Renal cortex interstitium (tissue), 11 donors: ENCODE results near the gene NEFH. TPM values are rescaled to one million over a fixed set of nuclear protein-coding genes. Genes with fewer than 3 reads are reported as not detected.

ENCODE experiments used
- DNase-seq, 11 donors: peaks; one replicate each; pipeline ENCODE4 v3.0.0-alpha.2; 2013; ENCODE audit warnings: low read depth in 9 of 11, low spot score in 4 of 11; ENCODE audit errors: extremely low read depth in 1 of 11
- polyA plus RNA-seq, 3 donors: library from polyadenylated mRNA; unstranded; fragments of 120-200 nt; gene quantifications; one replicate each; pipeline ENCODE4 v1.2.1, GENCODE V29; 2013; ENCODE audit not compliant: insufficient read length in 3 of 3

Gene NEFH
- polyA plus RNA-seq, 3 donors = 8.0 to 8.6 (median 8.4) TPM

DNA sequence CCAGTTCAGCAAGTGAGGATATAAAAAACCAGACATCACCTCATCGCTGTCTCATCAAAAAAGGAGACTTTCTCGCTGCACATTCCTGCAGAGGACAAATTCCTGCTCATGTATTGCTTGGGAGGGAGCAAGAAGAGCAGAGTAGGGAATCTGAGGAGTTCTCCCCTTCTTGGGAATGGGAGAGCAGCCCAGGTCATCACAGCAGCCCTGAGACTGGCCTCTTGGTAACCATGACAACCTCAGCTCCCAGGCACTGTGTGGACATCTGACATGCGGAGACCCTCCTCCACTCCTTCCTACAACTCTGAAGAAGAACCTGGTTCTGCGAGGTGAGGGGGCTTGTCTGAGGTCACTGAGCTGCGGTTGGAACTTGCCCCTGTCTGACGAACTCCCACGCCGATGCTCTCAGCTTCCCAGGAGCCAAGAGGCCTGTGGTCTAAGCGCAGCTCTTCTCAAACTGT is 23.8 kb upstream of the NEFH start:
- DNase-seq = no peak

DNA sequence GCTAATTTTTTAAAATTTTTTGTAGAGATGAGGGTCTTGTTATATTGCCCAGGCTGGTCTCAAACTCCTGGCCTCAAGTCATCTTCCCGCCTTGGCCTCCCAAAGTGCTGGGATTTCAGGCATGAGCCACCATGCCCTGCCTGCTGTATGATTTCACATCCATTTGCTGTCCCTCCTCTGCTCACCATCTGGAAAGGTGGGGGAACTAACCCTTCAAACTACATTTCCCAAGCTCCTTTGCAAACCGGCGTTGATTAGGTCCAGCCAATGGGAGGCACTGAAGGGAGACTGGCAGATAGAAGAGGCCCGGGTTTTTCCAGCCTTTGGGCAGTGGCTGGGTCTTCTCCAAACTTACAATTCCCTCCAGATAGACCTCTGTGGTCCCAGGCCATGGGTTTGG is 22.3 kb upstream of the NEFH start:
- no peak for DNase-seq

DNA sequence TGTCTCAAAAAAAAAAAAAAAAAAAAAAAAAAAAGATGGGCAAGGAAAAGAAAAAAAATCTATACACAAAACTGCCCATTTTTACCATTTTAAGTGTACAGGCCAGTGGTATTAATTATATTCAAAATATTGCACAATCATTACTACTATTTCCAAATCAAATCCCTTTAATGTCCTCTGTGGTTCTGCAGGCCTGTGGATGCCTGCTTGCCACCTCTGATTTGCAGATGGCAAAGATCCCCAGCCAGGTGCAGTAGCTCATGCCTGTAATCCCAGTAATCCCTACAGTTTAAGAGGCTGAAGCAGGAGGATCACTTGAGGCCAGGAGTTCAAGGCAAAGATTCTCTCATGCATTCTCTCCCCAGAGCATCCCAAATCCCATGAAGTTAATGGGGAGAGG is 21.5 kb upstream of the NEFH start:
- no peak for DNase-seq

DNA sequence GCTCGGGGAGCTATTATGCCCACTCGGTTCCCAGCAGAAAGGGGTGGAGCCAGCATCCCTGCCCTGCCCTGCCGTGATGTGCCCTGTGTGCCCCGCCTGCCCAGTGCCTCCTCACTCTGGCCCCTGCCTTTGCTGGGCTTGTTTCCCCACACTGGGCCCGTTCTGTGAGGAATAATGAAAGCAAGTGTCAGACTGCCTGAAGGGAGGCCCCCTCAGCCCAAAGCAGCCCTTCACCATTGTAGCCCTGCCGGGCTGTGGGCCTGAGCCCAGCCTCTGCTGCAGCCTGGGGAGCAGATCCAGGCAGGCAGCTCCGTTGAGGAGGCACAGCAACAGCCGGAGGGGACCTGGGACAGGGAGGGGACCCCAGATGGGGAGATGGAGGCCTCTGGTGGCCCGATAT is 20.2 kb upstream of the NEFH start:
- DNase-seq = no peak

DNA sequence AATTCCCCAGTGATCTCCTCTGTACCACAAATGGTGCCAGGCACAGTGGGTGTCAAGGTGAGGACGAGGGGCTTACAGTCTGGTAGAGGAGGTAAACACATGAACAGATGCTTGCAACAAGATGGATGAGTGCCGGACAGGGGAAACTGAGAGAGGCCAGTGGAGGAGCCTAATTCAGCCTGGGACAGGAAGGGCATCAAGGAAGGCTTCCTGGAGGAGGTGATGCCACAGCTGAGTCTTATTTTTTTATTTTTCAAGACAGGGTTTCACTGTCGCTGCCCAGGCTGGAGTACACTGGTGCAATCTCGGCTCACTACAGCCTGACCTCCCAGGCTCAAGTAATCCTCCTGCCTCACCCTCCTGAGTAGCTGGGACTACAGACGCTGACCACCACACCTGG is 18.8 kb upstream of the NEFH start:
- no peak for DNase-seq

DNA sequence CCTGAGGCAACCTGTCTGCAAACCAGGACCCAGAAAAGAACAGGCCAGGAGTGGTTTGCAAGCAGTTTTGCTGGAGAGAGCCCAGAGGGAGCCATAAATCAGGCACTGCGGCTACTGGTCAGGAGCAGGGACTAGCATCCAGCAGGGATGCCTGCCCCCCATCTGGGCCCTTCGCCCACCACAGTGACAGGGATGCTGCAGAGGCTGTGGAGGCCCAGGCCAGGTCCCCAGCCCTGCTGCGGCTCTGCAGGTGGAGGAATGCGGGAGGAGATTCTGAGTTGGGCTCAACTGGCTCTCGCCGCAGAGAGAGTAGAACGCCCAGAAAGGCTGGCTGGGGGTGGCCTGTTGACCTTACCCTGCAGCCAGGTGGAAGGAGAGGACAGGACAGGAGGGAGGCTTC is 16.4 kb upstream of the NEFH start:
- no peak for DNase-seq

DNA sequence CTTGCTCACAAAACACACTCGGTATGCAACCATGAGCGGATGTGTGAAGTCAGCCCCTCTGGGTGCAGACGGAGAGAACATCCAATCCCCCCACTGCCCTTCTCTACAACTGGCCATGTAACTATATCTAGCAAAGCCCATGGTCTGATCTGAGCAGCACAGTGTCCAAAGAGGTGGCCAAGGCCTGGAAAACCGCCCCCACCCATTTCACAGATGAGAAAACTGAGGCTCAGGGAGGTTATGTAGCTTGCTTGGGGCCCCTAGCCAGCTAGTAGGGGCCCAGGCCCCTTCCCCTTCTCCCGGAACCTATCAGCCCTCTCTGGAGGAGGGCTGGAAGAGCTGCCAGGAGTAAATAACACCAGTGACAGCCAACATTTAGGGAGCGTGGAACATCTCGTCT is 15.4 kb upstream of the NEFH start:
- DNase-seq = no peak

DNA sequence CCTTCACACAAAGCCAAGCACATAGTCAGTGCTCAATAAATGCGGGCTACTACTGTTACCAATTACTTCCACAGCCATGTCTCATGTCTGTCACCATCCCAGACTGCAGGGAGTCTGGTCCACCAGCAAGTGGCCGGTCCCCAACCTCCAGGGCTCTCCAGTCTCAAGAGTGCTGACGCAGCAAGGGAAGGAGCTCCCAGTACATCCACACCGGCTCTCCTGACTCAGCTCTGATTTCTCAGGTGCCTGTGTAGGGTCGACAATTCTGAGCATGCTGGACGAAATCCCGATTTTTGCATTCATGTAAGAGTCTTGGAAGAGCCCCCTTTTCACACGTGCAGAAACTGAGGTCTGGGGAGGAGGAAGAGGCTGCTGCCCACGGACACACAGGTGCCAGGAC is 10.3 kb upstream of the NEFH start:
- DNase-seq = no peak

DNA sequence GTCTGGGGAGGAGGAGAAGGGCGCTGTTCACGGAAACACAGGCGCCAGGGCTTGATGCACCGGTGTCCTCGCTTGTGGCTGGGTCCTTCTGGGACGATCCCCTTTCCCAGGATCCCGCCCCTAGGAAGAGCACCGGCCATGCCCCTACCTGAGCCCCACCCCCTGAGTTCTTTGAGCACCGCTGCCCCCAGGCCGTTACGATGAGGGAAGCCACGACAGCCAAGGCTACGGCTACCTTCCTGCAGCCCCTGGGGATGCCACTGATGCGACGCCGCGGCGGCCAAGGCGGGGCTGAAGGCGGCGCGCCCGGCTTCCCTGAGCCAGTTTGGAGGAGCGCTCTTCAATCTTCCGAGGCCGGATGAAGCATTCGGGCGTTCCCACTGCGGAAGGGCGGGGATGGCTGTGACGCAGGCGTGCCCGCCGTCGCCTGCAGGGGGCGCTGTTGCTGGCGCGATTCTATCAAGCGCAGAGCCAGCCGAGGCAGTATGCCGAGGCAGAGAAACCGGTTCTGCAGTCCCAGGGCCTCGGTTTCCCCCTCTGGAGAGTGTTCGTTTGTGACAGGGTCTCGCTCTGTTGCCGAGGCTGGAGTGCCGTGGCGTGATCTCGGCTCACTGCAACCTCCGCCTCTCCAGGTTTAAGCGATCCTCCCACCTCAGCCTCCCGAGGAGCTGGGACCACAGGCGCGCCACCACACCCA is 9.7 kb upstream of the NEFH start:
- DNase-seq = peak in 9 of 11 donors; percentile 40 to 64 (median 54)

DNA sequence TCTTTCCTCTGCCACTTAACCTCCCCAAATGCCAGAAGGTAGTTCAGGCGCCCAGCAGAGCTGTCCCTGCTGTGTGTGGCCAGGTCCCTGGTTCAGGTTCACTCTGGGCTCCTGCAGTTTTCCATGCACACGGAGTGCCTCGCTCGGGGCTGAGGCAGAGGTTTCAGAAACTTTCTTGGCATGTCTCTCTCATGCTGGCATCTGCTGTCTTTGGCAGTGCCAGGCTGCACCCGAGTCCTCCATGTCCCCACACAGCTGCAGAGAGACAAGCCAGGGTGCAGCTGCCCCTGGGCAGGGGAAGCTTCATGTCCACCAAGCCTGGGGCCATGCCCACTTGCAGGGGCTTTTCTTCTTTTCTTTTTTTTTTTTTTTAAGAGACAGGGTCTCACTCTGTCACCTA is 7.0 kb upstream of the NEFH start:
- DNase-seq = no peak

DNA sequence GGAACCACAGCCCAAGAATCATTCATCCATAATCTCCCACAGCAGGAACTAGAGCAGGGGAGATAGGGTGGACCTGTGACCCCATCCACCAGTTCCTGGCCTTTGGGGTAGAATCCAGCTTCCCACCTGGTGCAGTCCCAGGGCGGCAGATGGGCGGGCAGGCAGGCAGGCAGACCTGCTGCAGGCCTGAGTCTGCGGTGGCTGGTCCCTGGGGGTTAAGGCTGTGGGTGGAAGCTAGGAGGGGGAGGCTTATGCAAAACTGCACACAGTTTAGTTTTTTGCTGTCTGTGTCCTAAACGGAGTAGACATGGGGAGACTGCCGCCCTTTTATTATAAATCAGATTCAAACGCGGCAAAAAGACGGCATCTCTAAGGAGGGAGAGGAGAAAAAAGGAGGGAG is 4.5 kb upstream of the NEFH start:
- no peak for DNase-seq

DNA sequence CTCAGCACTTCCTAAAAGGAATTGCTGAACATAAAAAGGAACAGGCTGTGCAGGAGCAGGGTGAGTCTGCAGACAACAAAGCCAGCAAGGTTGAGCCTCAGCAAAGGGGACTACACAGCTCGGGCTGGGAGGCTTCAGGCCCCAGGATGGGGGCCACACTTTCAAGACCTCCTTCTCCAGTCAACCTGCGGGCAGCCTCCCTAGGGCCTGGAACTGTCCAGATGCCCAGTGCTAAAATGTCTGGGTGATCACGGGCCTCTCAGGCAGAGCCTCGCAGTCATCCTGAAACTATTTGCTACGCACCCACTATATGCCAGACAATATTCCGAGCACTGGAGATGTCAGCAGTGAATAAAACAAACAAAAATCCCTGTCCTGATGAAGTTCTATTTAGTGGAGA is 3.9 kb upstream of the NEFH start:
- DNase-seq = no peak

DNA sequence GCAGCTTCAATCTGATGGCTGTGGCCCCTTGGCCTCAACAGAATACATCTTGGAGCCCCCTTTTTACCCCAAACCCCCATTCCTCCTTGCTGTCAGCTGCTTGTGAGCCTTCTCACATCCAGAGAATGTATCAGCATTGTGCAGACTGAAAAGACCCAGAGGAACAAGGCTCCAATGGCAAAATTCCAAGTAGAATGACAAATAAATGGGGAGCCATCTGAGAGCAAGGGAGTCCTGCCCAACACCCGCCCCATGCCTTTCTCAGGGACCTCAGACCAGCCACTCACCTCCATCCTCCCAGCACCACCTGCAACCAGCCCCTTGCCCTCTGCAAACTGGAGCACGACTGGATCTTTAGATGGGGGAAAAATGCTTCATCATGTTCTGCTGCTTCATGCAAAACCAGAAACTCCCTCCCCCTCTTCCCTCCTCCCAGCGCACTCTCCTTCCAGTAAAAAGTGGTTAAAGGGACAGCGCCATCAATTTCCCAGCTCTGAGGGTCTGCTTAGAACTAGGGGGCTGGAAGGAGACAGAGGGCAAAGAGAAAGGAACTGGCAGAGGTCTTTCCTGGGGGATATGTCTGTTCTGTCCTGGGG is 2.2 kb upstream of the NEFH start:
- DNase-seq = no peak

DNA sequence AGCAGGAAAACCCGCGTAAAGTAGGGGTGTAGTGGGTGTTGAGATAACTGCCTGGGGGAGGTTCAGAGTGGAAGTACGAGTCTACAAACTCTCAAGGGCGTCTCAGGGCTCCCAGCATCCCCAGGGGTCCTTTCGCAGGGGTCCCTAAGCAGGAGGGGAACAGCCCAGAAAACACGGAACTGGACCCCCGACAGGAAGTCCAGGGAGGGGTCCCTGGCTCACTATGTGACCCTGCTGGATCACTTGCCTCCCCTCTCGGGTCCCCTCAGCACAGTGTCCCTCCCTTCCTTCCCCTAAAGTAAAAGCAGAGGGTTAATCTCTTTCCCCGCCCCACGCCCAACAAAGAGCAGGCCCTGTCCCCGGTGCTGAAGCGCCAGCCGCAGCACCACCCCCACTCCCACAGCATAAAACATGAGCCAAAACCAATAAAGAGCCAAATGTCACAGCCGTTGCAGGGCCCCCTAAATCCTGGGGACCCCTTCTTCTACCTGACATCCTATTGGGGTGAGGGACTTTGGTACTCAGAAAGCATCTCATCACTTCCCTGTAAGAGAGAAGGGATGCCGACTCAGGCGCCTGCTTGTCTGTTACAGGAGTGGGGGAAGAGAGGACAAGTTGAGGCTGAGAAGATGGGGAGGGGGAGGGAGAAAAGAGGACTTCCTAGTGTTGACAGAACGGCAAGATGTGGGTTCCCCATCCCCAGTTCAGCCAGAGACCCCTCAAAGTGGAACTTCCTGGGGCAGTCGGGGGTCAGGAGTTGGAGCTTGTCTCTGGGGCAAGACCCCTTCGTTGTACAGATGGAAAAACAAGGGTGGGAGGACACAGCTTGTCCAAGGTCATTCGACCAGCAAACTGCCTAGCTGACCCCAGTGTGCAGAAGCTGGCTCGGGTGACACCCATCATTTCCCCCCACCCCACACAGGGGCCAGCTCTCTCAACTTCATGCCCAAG is 1.4 kb upstream of the NEFH start:
- peak in 2 of 11 donors; percentile 29 to 33 for DNase-seq

DNA sequence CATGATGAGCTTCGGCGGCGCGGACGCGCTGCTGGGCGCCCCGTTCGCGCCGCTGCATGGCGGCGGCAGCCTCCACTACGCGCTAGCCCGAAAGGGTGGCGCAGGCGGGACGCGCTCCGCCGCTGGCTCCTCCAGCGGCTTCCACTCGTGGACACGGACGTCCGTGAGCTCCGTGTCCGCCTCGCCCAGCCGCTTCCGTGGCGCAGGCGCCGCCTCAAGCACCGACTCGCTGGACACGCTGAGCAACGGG is 169 bp downstream of the NEFH start:
- no peak for DNase-seq

DNA sequence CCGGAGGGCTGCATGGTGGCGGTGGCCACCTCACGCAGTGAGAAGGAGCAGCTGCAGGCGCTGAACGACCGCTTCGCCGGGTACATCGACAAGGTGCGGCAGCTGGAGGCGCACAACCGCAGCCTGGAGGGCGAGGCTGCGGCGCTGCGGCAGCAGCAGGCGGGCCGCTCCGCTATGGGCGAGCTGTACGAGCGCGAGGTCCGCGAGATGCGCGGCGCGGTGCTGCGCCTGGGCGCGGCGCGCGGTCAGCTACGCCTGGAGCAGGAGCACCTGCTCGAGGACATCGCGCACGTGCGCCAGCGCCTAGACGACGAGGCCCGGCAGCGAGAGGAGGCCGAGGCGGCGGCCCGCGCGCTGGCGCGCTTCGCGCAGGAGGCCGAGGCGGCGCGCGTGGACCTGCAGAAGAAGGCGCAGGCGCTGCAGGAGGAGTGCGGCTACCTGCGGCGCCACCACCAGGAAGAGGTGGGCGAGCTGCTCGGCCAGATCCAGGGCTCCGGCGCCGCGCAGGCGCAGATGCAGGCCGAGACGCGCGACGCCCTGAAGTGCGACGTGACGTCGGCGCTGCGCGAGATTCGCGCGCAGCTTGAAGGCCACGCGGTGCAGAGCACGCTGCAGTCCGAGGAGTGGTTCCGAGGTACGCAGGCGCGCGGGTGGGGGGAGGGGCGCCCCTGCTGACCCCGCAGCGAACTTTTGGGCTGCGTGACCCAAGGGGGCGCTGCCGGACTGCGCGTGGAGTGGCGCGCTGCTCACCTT is 670 bp downstream of the NEFH start:
- DNase-seq = peak in 7 of 11 donors; percentile 43 to 62 (median 52)

DNA sequence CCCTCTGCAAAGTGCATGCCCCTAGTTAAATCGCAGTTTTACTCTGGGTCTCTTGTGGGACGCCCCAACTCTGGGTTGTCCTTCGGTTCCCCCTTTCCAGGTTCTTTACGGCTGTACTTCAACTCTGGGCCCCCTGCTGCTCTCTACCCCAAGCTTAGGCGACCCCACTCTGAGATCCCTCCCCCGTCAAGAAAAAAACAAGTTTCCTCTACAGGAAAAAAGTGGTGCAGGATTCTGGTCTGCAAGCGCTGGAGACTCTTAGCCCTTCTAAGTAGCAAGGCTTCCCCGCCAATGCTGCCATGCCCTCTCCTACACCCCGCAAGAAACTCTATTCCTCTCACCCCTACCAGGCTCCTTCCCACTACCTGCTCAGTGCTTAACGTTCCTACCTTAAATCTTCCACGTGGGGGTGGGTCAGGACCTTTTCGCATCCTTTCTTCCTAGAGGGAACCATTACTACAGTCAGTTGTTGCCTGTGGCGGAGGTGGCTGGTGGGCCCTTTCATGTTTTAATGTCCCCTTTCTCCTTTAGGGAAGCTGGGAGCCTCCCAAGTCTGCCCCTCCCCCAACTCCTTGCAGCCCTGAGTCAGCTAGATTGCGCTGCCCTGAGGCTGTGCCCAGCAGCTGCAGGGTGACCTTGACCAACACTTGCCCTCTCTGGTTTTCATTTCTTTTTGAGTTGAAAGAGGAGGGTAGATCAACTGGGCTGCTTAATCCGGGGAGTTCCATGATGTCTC is 1.4 kb downstream of the NEFH start:
- DNase-seq = peak in 1 of 11 donors; percentile 34

DNA sequence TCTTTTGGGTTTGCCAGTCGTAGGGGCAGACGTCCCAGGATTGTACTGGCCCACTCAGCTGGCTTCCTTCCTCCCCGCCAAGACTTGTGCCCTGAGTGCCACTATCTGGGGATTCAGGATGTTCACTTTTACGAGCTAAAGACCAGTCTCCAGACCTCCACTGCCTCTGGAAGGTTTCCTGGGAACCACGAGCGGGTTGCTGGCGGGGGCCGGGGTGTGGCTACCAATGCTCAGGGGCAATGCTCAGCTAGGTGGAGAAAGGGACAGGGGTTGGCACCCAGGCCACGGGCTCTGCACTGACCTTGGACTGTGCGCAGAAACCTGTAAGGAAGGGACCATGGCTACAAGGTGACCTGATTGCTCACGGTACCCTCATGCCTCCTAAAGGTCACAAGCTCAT is 2.2 kb downstream of the NEFH start:
- no peak for DNase-seq

DNA sequence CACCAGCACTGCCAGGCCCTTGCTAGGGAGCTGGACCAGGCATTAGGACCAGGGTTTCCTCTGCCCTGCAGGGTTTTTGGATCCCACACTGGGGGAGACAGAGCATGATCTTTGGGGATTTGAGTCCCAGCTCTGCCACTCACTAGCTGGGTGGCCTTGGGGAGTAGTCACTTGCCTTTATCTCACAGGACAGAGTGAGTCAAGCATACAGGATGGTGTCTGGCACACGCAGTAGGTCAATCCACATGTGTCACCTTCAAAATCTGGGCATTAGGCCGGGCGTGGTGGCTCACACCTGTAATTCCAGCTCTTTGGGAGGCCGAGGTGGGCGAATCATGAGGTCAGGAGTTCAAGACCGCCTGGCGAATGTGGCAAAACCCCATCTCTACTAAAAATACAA is 2.7 kb downstream of the NEFH start:
- no peak for DNase-seq
